MCF 10A (cell line): ENCODE results near the gene ZFP69B. TPM values are rescaled to one million over a fixed set of nuclear protein-coding genes. Genes with fewer than 3 reads are reported as not detected.
"Not testable (repeated sequence)": the region's sequence is repeated elsewhere in the genome, so short reads cannot be mapped to it uniquely, and the experiment has no call there.

Source experiments
- BruUV-seq: library from RNA; stranded (reverse); fragments of 400-500 nt; replicated peaks from 2 replicates; lab custom pipeline; 2021; lab: Mats Ljungman, UMichigan
- CTCF ChIA-PET: fragments of 300-600 bp; sonication (Branson Sonifier 250); formaldehyde crosslinking; extraction: SDS; loops from one replicate; lab custom pipeline; 2021; ENCODE audit warnings: antibody characterized with exemption, inconsistent platforms; lab: Yijun Ruan, JAX
- POLR2A ChIA-PET: fragments of 300-600, 350-650 bp; sonication (Branson Sonifier 250); formaldehyde crosslinking; extraction: SDS; loops from one replicate; lab custom pipeline; 2020; ENCODE audit warnings: antibody characterized with exemption, inconsistent platforms; lab: Yijun Ruan, JAX
- DNase-seq: peaks from one replicate; pipeline ENCODE4 v3.0.0-alpha.2; 2018; ENCODE audit not compliant: unreplicated experiment
- H3K27ac Mint-ChIP-seq: one replicate; pipeline ENCODE4 v1.8.0; 2022; ENCODE audit warnings: mild to moderate bottlenecking, low read depth, mixed read lengths; ENCODE audit not compliant: unreplicated experiment
- H3K27me3 Mint-ChIP-seq: one replicate; pipeline ENCODE4 v1.8.0; 2022; ENCODE audit warnings: mixed read lengths; ENCODE audit not compliant: insufficient read depth, unreplicated experiment
- H3K36me3 Mint-ChIP-seq: one replicate; pipeline ENCODE4 v1.8.0; 2022; ENCODE audit warnings: mild to moderate bottlenecking, moderate library complexity, mixed read lengths; ENCODE audit not compliant: insufficient read depth, unreplicated experiment
- H3K4me1 Mint-ChIP-seq: one replicate; pipeline ENCODE4 v1.8.0; 2022; ENCODE audit warnings: mixed read lengths; ENCODE audit not compliant: insufficient read depth, unreplicated experiment
- H3K4me3 Mint-ChIP-seq: one replicate; pipeline ENCODE4 v1.8.0; 2022; ENCODE audit warnings: mild to moderate bottlenecking, moderate library complexity, mixed read lengths; ENCODE audit not compliant: unreplicated experiment
- H3K9me3 Mint-ChIP-seq: one replicate; pipeline ENCODE4 v1.8.0; 2022; ENCODE audit warnings: mixed read lengths; ENCODE audit not compliant: unreplicated experiment
- intact Hi-C: fragments of 100-400 bp; cut with micrococcal nuclease; formaldehyde crosslinking; loops from 2 replicates; pipeline ENCODE4 v1.14.1; 2022
- total RNA-seq: library from RNA; stranded (reverse); gene quantifications from 2 replicates; pipeline ENCODE4 v1.2.3, GENCODE V29; 2022
- TF ChIP-seq, protein P1 (sequence below): fragments of 200-600 bp; IDR thresholded peaks from one replicate; pipeline ENCODE4 v1.8.0; 2022; ENCODE audit warnings: antibody characterized with exemption, mild to moderate bottlenecking; ENCODE audit not compliant: unreplicated experiment

ZFP69B gene
- total RNA-seq, 1 experiment from 2014 or later: 8.9 TPM

DNA sequence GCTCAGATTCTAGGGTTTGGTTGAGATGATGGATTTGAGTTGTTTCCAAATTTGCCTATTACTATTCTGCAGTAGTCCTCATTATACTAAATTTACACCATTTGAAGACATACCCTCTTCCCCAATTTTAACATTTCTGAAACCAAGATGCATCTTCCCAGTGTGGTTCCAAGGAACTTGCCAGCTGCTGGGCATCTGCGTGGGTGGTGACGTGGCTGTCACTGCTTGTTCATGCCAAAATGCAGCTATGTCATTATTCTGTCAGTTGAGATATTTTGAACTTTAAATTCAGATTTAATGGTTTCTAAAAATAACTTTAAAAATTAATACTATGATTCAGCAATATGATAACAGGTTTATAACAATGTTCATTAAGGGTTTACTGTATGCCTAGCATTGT is 28.0 kb downstream of the ZFP69B start:
- H3K27me3 Mint-ChIP-seq: no peaks in the 10 kb centered on the region
- H3K36me3 Mint-ChIP-seq: peaks cover 24% of the 10 kb centered on the region
- H3K4me3 Mint-ChIP-seq: peak overlapping the region; percentile 72
- TSS peak; percentile 39 for BruUV-seq
- CTCF ChIA-PET: interaction anchor here (0.6 kb wide), 1 partner anchor 34 kb away, joined by 3 read pairs; no protein-coding TSS in a partner anchor
- intact Hi-C loops: no loop called here
- TF ChIP-seq, protein P1, sequence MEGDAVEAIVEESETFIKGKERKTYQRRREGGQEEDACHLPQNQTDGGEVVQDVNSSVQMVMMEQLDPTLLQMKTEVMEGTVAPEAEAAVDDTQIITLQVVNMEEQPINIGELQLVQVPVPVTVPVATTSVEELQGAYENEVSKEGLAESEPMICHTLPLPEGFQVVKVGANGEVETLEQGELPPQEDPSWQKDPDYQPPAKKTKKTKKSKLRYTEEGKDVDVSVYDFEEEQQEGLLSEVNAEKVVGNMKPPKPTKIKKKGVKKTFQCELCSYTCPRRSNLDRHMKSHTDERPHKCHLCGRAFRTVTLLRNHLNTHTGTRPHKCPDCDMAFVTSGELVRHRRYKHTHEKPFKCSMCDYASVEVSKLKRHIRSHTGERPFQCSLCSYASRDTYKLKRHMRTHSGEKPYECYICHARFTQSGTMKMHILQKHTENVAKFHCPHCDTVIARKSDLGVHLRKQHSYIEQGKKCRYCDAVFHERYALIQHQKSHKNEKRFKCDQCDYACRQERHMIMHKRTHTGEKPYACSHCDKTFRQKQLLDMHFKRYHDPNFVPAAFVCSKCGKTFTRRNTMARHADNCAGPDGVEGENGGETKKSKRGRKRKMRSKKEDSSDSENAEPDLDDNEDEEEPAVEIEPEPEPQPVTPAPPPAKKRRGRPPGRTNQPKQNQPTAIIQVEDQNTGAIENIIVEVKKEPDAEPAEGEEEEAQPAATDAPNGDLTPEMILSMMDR: no peak
- peaks cover 6% of the 10 kb centered on the region for H3K4me1 Mint-ChIP-seq
- no peak overlapping the region for H3K27ac Mint-ChIP-seq
- H3K9me3 Mint-ChIP-seq: peaks cover 20% of the 10 kb centered on the region
- POLR2A ChIA-PET: interaction anchor here (1.0 to 1.5 kb wide), 4 partner anchors 12 to 53 kb away, joined by 3 to 6 read pairs (median 3); partner anchors contain the start of genes ZFP69B and ZNF684
- DNase-seq: no peak

DNA sequence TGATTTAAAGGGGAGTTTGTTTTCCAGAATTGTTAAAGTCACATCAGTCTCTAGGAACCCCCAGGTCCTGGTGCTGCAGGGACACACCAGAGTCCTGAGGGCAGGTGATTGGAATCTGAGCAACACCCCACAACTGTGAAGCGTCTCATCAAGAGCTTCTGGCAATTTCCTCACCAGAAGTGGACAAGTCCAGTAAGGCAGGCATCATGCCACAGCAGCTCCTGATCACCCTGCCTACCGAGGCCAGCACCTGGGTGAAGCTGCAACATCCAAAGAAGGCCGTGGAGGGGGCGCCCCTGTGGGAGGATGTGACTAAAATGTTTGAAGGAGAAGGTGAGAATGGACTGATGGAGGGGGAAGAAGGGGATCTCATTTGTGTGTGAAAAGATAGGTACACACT is 28.9 kb downstream of the ZFP69B start:
- no TSS peak for BruUV-seq
- intact Hi-C loops: no loop called here
- ChIA-PET POLR2A (interaction anchor here (1.5 kb wide), 1 partner anchor 29 kb away, joined by 6 read pairs; the partner anchor contains the start of gene ZFP69B), CTCF (interaction anchor here (0.7 kb wide), 1 partner anchor 181 kb away, joined by 4 read pairs; no protein-coding TSS in a partner anchor)
- H3K27ac Mint-ChIP-seq: no peak overlapping the region
- H3K4me1 Mint-ChIP-seq: peaks cover 6% of the 10 kb centered on the region
- TF ChIP-seq, protein P1: no peak
- H3K36me3 Mint-ChIP-seq: peaks cover 32% of the 10 kb centered on the region
- H3K9me3 Mint-ChIP-seq: peaks cover 19% of the 10 kb centered on the region
- H3K4me3 Mint-ChIP-seq: no peak overlapping the region
- no peaks in the 10 kb centered on the region for H3K27me3 Mint-ChIP-seq
- DNase-seq: no peak

DNA sequence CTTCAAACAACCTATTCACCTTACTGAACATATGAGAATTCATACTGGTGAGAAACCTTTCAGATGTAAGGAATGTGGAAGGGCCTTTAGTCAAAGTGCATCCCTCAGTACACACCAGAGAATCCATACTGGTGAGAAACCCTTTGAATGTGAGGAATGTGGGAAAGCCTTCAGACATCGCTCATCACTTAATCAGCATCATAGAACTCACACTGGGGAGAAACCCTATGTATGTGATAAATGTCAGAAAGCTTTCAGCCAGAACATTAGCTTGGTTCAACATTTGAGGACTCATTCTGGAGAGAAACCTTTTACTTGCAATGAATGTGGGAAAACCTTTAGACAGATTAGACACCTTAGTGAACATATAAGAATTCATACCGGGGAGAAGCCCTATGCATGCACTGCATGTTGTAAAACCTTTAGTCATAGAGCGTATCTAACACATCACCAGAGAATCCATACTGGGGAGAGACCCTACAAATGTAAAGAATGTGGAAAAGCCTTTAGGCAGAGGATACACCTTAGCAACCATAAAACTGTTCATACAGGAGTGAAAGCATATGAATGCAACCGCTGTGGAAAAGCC is 45.1 kb downstream of the ZFP69B start:
- H3K9me3 Mint-ChIP-seq: peaks cover 43% of the 10 kb centered on the region
- no peak for DNase-seq
- intact Hi-C loops: no loop called here
- TF ChIP-seq, protein P1: no peak
- no peaks in the 10 kb centered on the region for H3K4me1 Mint-ChIP-seq
- no peak overlapping the region for H3K27ac Mint-ChIP-seq
- no peaks in the 10 kb centered on the region for H3K27me3 Mint-ChIP-seq
- H3K36me3 Mint-ChIP-seq: peaks cover 48% of the 10 kb centered on the region
- CTCF ChIA-PET: interaction anchor here (0.6 kb wide), 2 partner anchors 23 to 399 kb away, joined by 3 read pairs; no protein-coding TSS in a partner anchor
- BruUV-seq: no TSS peak
- H3K4me3 Mint-ChIP-seq: no peak overlapping the region
- POLR2A ChIA-PET: no interaction called here

DNA sequence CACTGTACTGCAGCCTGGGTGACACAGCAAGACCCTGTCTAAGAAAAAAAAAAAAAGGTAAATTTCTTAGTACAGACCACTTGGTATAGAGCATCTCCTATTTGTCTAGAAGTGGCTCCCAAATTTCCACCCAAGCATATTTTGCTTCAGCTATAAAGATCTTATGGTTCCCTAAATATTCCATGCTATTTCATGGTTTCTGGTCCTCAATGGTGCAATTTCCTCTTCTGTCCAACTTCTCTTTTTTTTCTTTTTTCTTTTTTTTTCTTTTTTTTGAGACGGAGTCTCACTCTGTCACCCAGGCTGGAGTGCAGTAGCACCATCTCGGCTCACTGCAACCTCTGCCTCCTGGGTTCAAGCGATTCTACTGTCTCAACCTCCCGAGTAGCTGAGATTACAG is 52.4 kb downstream of the ZFP69B start:
- DNase-seq, H3K9me3 Mint-ChIP-seq, H3K4me1 Mint-ChIP-seq, H3K4me3 Mint-ChIP-seq, H3K27me3 Mint-ChIP-seq, BruUV-seq, H3K36me3 Mint-ChIP-seq, intact Hi-C loops, POLR2A ChIA-PET, H3K27ac Mint-ChIP-seq: not testable (repeated sequence)
- CTCF ChIA-PET: interaction anchor here (0.7 kb wide), 1 partner anchor 684 kb away, joined by 4 read pairs; no protein-coding TSS in a partner anchor
